H7 (cell line): Measurements from ENCODE around the gene RTN1. TPM values are rescaled to one million over a fixed set of nuclear protein-coding genes. Genes with fewer than 3 reads are reported as not detected.
"Not testable (repeated sequence)": the region's sequence is repeated elsewhere in the genome, so short reads cannot be mapped to it uniquely, and the experiment has no call there.

Experiments
- DNase-seq: peaks from one replicate; pipeline ENCODE4 v3.0.0; 2012
- H3K27me3 ChIP-seq: 2 replicates; pipeline ENCODE4 v1.6.0; 2011; ENCODE audit warnings: mild to moderate bottlenecking, low read length; ENCODE audit not compliant: control insufficient read depth, insufficient read depth
- H3K36me3 ChIP-seq: replicated peaks from 2 replicates; pipeline ENCODE4 v1.5.1; 2011; ENCODE audit warnings: low read length; ENCODE audit not compliant: control insufficient read depth, insufficient read depth
- H3K4me3 ChIP-seq: 2 replicates; pipeline ENCODE4 v1.5.1; 2011; ENCODE audit warnings: low read depth, mild to moderate bottlenecking, control low read depth, low read length, moderate library complexity; ENCODE audit not compliant: insufficient read depth
- total RNA-seq: library from RNA; depleted of rRNA; stranded (reverse); fragments of >200 nt; shearing (Covaris generic); gene quantifications from 2 replicates; pipeline ENCODE4 v1.2.3, GENCODE V29; 2014

RTN1 gene
- total RNA-seq, 1 experiment from 2014 or later = 0.42 TPM

GRCh38 chr14:59687663-59688062, 182.9 kb downstream of the RTN1 start:
- Histone ChIP-seq H3K36me3 (no peaks in the 10 kb centered on the region), H3K27me3 (no peaks in the 10 kb centered on the region)
- no peak for DNase-seq

GRCh38 chr14:59679872-59680271, 190.7 kb downstream of the RTN1 start:
- Histone ChIP-seq H3K4me3 (no peak overlapping the region), H3K27me3 (no peaks in the 10 kb centered on the region), H3K36me3 (no peaks in the 10 kb centered on the region)
- DNase-seq = no peak

More at GRCh38 chr14:59687663-59688062, 182.9 kb downstream of the RTN1 start:
- no peak overlapping the region for H3K4me3 ChIP-seq

- DNase-seq = no peak
- H3K36me3 ChIP-seq = no peaks in the 10 kb centered on the region
- H3K27me3 ChIP-seq = no peaks in the 10 kb centered on the region
- no peak overlapping the region for H3K4me3 ChIP-seq
Measured at GRCh38 chr14:59678352-59678751, 192.2 kb downstream of the RTN1 start.

GRCh38 chr14:59677771-59678231, 192.8 kb downstream of the RTN1 start:
- Histone ChIP-seq H3K4me3 (no peak overlapping the region), H3K27me3 (no peaks in the 10 kb centered on the region), H3K36me3 (no peaks in the 10 kb centered on the region)
- no peak for DNase-seq

- Histone ChIP-seq H3K36me3 (no peaks in the 10 kb centered on the region), H3K4me3 (no peak overlapping the region), H3K27me3 (no peaks in the 10 kb centered on the region)
- DNase-seq = no peak
Measured at GRCh38 chr14:59675394-59675793, 195.2 kb downstream of the RTN1 start.

GRCh38 chr14:59664741-59665140, 205.8 kb downstream of the RTN1 start:
- Histone ChIP-seq H3K27me3 (no peaks in the 10 kb centered on the region), H3K36me3 (no peaks in the 10 kb centered on the region)
- no peak for DNase-seq

GRCh38 chr14:59657769-59658168, 212.8 kb downstream of the RTN1 start:
- DNase-seq = no peak
- Histone ChIP-seq H3K36me3 (no peaks in the 10 kb centered on the region), H3K4me3 (no peak overlapping the region), H3K27me3 (no peaks in the 10 kb centered on the region)

More at GRCh38 chr14:59664741-59665140, 205.8 kb downstream of the RTN1 start:
- H3K4me3 ChIP-seq = no peak overlapping the region

- Histone ChIP-seq H3K4me3 (no peak overlapping the region), H3K27me3 (no peaks in the 10 kb centered on the region), H3K36me3 (no peaks in the 10 kb centered on the region)
- DNase-seq = no peak
Measured at GRCh38 chr14:59656473-59656872, 214.1 kb downstream of the RTN1 start.

GRCh38 chr14:59654131-59654530, 216.4 kb downstream of the RTN1 start:
- H3K36me3 ChIP-seq, H3K4me3 ChIP-seq, H3K27me3 ChIP-seq, DNase-seq: not testable (repeated sequence)

- H3K36me3 ChIP-seq, H3K27me3 ChIP-seq, H3K4me3 ChIP-seq, DNase-seq: not testable (repeated sequence)
Measured at GRCh38 chr14:59646832-59647231, 223.7 kb downstream of the RTN1 start.

GRCh38 chr14:59638885-59639284, 231.7 kb downstream of the RTN1 start:
- Histone ChIP-seq H3K27me3 (no peaks in the 10 kb centered on the region), H3K36me3 (no peaks in the 10 kb centered on the region), H3K4me3 (no peak overlapping the region)
- DNase-seq = no peak

- Histone ChIP-seq H3K27me3 (peaks cover 15% of the 10 kb centered on the region), H3K4me3 (no peak overlapping the region), H3K36me3 (no peaks in the 10 kb centered on the region)
- no peak for DNase-seq
Measured at GRCh38 chr14:59634617-59635016, 236.0 kb downstream of the RTN1 start.

GRCh38 chr14:59633486-59633885, 237.1 kb downstream of the RTN1 start:
- peaks cover 19% of the 10 kb centered on the region for H3K27me3 ChIP-seq
- H3K4me3 ChIP-seq = no peak overlapping the region
- DNase-seq = no peak
- no peaks in the 10 kb centered on the region for H3K36me3 ChIP-seq

- Histone ChIP-seq H3K27me3 (peaks cover 19% of the 10 kb centered on the region), H3K4me3 (no peak overlapping the region), H3K36me3 (no peaks in the 10 kb centered on the region)
- peak; percentile 69 for DNase-seq
Measured at GRCh38 chr14:59632381-59632780, 238.2 kb downstream of the RTN1 start.

GRCh38 chr14:59631237-59631636, 239.3 kb downstream of the RTN1 start:
- Histone ChIP-seq H3K4me3 (no peak overlapping the region), H3K36me3 (no peaks in the 10 kb centered on the region), H3K27me3 (peaks cover 19% of the 10 kb centered on the region)
- peak; percentile 64 for DNase-seq
